Measurements from ENCODE around the gene PDZD2.

PDZD2 gene

GRCh38 chr5:31617867-31618266, 21.1 kb upstream of the PDZD2 start:
- DNase-seq (ENCODE audit: low spot score): no peak
- TF ChIP-seq CTCF (IDR thresholded peaks at IDR 0.05; ENCODE audit: extremely low read depth, insufficient read depth, missing control alignments): no peak
- in situ Hi-C loops (cut with MboI; ENCODE audit: low pct_unique_long_range_greater_than_20kb, low sequenced_read_pairs, unreplicated experiment): no loop called here

- no peak for TF ChIP-seq CTCF (IDR thresholded peaks at IDR 0.05; ENCODE audit: extremely low read depth, insufficient read depth, missing control alignments)
- DNase-seq (ENCODE audit: low spot score): no peak
- in situ Hi-C loops (cut with MboI; ENCODE audit: low pct_unique_long_range_greater_than_20kb, low sequenced_read_pairs, unreplicated experiment): no loop called here
Measured at GRCh38 chr5:31620026-31620425, 18.9 kb upstream of the PDZD2 start.

GRCh38 chr5:31623249-31623648, 15.7 kb upstream of the PDZD2 start:
- no peak for TF ChIP-seq CTCF (IDR thresholded peaks at IDR 0.05; ENCODE audit: extremely low read depth, insufficient read depth, missing control alignments)
- in situ Hi-C loops (cut with MboI; ENCODE audit: low pct_unique_long_range_greater_than_20kb, low sequenced_read_pairs, unreplicated experiment): no loop called here
- no peak for DNase-seq (ENCODE audit: low spot score)

- no peak for DNase-seq (ENCODE audit: low spot score)
- in situ Hi-C loops (cut with MboI; ENCODE audit: low pct_unique_long_range_greater_than_20kb, low sequenced_read_pairs, unreplicated experiment): no loop called here
- TF ChIP-seq CTCF (IDR thresholded peaks at IDR 0.05; ENCODE audit: extremely low read depth, insufficient read depth, missing control alignments): no peak
Measured at GRCh38 chr5:31625394-31625793, 13.5 kb upstream of the PDZD2 start.

GRCh38 chr5:31626156-31626555, 12.8 kb upstream of the PDZD2 start:
- in situ Hi-C loops (cut with MboI; ENCODE audit: low pct_unique_long_range_greater_than_20kb, low sequenced_read_pairs, unreplicated experiment): no loop called here
- TF ChIP-seq CTCF (IDR thresholded peaks at IDR 0.05; ENCODE audit: extremely low read depth, insufficient read depth, missing control alignments): no peak
- DNase-seq (ENCODE audit: low spot score): no peak

- in situ Hi-C loops (cut with MboI; ENCODE audit: low pct_unique_long_range_greater_than_20kb, low sequenced_read_pairs, unreplicated experiment): no loop called here
- no peak for DNase-seq (ENCODE audit: low spot score)
- TF ChIP-seq CTCF (IDR thresholded peaks at IDR 0.05; ENCODE audit: extremely low read depth, insufficient read depth, missing control alignments): no peak
Measured at GRCh38 chr5:31626604-31627234, 12.2 kb upstream of the PDZD2 start.

Measured in GM13977 (cell line).